ENCODE measurements around the gene AADACL3. TPM values are rescaled to one million over a fixed set of nuclear protein-coding genes. Genes with fewer than 3 reads are reported as not detected.

Gene AADACL3
- polyA plus RNA-seq, 1 donor from 2014 or later: not detected

- H3K79me2 ChIP-seq (replicated peaks; ENCODE audit: insufficient read depth, low read length): no peaks in the 10 kb centered on the region
- no peaks in the 10 kb centered on the region for H4K20me1 ChIP-seq (ENCODE audit: insufficient read depth)
- no peak overlapping the region for H3K4me2 ChIP-seq (ENCODE audit: low read length)
- H3K9me2 ChIP-seq (ENCODE audit: insufficient read depth, low read length): no peaks in the 10 kb centered on the region
- H2AFZ ChIP-seq (ENCODE audit: low read depth, low read length): no peak overlapping the region
- no peak for TF ChIP-seq EP300 (conservative IDR thresholded peaks at IDR 0.05; ENCODE audit: poor library complexity, severe bottlenecking)
- H3K9me3 ChIP-seq (ENCODE audit: low read length): no peaks in the 10 kb centered on the region
- no peak overlapping the region for H3K27ac ChIP-seq (ENCODE audit: low read length)
- H3K9ac ChIP-seq (ENCODE audit: low read length): no peak overlapping the region
- H3F3A ChIP-seq (ENCODE audit: insufficient read depth, low read length, poor library complexity, severe bottlenecking): no peaks in the 10 kb centered on the region
- no peak overlapping the region for H3K4me3 ChIP-seq (ENCODE audit: low read length)
- H3K27me3 ChIP-seq (ENCODE audit: insufficient read depth, low read depth, low read length): no peaks in the 10 kb centered on the region
- no peaks in the 10 kb centered on the region for H3K36me3 ChIP-seq (ENCODE audit: insufficient read depth, low read length)
Observed at GRCh38 chr1:12678820-12679219, 37.1 kb upstream of the AADACL3 start.

- Histone ChIP-seq H3K27ac (ENCODE audit: low read length) (no peak overlapping the region), H3K79me2 (replicated peaks; ENCODE audit: insufficient read depth, low read length) (no peaks in the 10 kb centered on the region), H3K9me2 (ENCODE audit: insufficient read depth, low read length) (no peaks in the 10 kb centered on the region), H3K9me3 (ENCODE audit: low read length) (no peaks in the 10 kb centered on the region), H2AFZ (ENCODE audit: low read depth, low read length) (no peak overlapping the region), H3K9ac (ENCODE audit: low read length) (no peak overlapping the region), H3F3A (ENCODE audit: insufficient read depth, low read length, poor library complexity, severe bottlenecking) (no peaks in the 10 kb centered on the region), H3K27me3 (ENCODE audit: insufficient read depth, low read depth, low read length) (no peaks in the 10 kb centered on the region), H3K4me2 (ENCODE audit: low read length) (no peak overlapping the region), H3K36me3 (ENCODE audit: insufficient read depth, low read length) (no peaks in the 10 kb centered on the region), H3K4me3 (ENCODE audit: low read length) (no peak overlapping the region), H4K20me1 (ENCODE audit: insufficient read depth) (no peaks in the 10 kb centered on the region)
- no peak for TF ChIP-seq REST (IDR thresholded peaks at IDR 0.05; ENCODE audit: borderline replicate concordance)
- no peak for TF ChIP-seq EZH2 (IDR thresholded peaks at IDR 0.05; ENCODE audit: borderline replicate concordance, insufficient read depth, low read length, poor library complexity, severe bottlenecking)
- TF ChIP-seq POLR2AphosphoS5 (IDR thresholded peaks at IDR 0.05): no peak
- no peak for TF ChIP-seq EP300 (conservative IDR thresholded peaks at IDR 0.05; ENCODE audit: poor library complexity, severe bottlenecking)
- TF ChIP-seq SMC3 (conservative IDR thresholded peaks at IDR 0.05; ENCODE audit: poor library complexity): no peak
- no peak for TF ChIP-seq RAD21 (conservative IDR thresholded peaks at IDR 0.05)
- no peak for TF ChIP-seq CTCF (IDR thresholded peaks at IDR 0.05; ENCODE audit: poor library complexity, severe bottlenecking)
Observed at GRCh38 chr1:12690156-12690555, 25.8 kb upstream of the AADACL3 start.

GRCh38 chr1:12692967-12693782 is 22.7 kb upstream of the AADACL3 start:
- TF ChIP-seq REST (IDR thresholded peaks at IDR 0.05; ENCODE audit: borderline replicate concordance) (no peak), EZH2 (IDR thresholded peaks at IDR 0.05; ENCODE audit: borderline replicate concordance, insufficient read depth, low read length, poor library complexity, severe bottlenecking) (no peak), POLR2AphosphoS5 (IDR thresholded peaks at IDR 0.05) (no peak), EP300 (conservative IDR thresholded peaks at IDR 0.05; ENCODE audit: poor library complexity, severe bottlenecking) (no peak), MXI1 (conservative IDR thresholded peaks at IDR 0.05; ENCODE audit: poor library complexity, severe bottlenecking) (no peak), RAD21 (conservative IDR thresholded peaks at IDR 0.05) (no peak), SMC3 (conservative IDR thresholded peaks at IDR 0.05; ENCODE audit: poor library complexity) (no peak)
- no peak overlapping the region for H3K4me3 ChIP-seq (ENCODE audit: low read length)
- no peak overlapping the region for H2AFZ ChIP-seq (ENCODE audit: low read depth, low read length)
- no peak overlapping the region for H3K27ac ChIP-seq (ENCODE audit: low read length)
- no peaks in the 10 kb centered on the region for H3K9me2 ChIP-seq (ENCODE audit: insufficient read depth, low read length)
- H3K27me3 ChIP-seq (ENCODE audit: insufficient read depth, low read depth, low read length): no peaks in the 10 kb centered on the region
- H3K9ac ChIP-seq (ENCODE audit: low read length): no peak overlapping the region
- no peaks in the 10 kb centered on the region for H4K20me1 ChIP-seq (ENCODE audit: insufficient read depth)
- no peaks in the 10 kb centered on the region for H3K36me3 ChIP-seq (ENCODE audit: insufficient read depth, low read length)
- H3F3A ChIP-seq (ENCODE audit: insufficient read depth, low read length, poor library complexity, severe bottlenecking): no peaks in the 10 kb centered on the region
- no peaks in the 10 kb centered on the region for H3K79me2 ChIP-seq (replicated peaks; ENCODE audit: insufficient read depth, low read length)
- H3K9me3 ChIP-seq (ENCODE audit: low read length): no peaks in the 10 kb centered on the region
- no peak overlapping the region for H3K4me2 ChIP-seq (ENCODE audit: low read length)
